Tibial nerve (tissue), 3 donors: Measurements from ENCODE around the gene SAPCD1.

ENCODE experiments used
- POLR2A ChIP-seq, 2 donors: fragments of 450-650 bp; IDR thresholded peaks; one replicate each; pipeline ENCODE4 v1.6.1; 2017; ENCODE audit warnings: antibody characterized with exemption in 2 of 2, mild to moderate bottlenecking in 2 of 2, moderate library complexity in 2 of 2
- TF ChIP-seq, protein P1 (sequence below), 5 experiments: fragments of 200-600 bp in 3 of 5; fragments of 450-650 bp in 2 of 5; sonication (generic) in 3 of 5; IDR thresholded peaks; one replicate each; pipeline ENCODE4 v1.5.1; 2016 to 2019; ENCODE audit warnings: antibody characterized with exemption in 5 of 5, mild to moderate bottlenecking in 3 of 5, moderate library complexity in 2 of 5

DNA sequence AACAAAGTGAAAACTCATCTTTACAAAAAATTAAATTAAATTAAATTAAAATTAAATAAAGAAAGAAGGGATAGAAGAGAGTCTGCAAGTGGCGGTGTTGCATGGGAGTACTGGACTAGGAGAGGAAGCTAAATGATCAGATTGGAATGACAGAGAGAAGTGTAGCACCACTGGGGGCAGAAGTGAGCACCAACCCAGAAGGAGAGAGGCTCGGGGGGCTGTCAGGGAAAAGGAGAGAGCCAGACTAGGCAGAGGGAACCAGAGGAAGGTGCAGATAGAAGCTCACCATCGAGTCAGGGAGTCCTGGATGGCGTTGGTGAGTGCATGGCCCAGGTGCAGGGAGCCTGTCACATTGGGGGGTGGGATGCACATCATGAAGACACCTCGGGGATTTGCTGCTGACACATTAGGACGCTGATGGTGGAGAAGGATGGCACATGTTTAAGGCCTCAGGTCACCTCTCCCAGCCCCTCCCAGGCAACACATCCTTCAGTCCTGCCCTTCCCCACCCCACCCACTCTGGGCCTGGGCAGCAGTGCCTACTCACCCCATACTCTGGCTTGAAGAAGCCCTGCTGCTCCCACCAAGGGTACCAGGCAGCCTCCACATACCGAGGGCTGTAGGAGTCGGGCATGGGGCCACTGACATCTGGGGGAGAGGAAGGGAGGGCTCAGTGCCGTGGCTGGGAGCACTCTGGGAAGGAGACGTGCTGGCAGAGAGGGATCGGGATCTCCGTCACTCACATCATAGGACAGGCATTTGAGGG lies 29.1 kb downstream of the SAPCD1 start:
- TF ChIP-seq POLR2A (IDR thresholded peaks at IDR 0.05): no peak
- TF ChIP-seq, protein P1, sequence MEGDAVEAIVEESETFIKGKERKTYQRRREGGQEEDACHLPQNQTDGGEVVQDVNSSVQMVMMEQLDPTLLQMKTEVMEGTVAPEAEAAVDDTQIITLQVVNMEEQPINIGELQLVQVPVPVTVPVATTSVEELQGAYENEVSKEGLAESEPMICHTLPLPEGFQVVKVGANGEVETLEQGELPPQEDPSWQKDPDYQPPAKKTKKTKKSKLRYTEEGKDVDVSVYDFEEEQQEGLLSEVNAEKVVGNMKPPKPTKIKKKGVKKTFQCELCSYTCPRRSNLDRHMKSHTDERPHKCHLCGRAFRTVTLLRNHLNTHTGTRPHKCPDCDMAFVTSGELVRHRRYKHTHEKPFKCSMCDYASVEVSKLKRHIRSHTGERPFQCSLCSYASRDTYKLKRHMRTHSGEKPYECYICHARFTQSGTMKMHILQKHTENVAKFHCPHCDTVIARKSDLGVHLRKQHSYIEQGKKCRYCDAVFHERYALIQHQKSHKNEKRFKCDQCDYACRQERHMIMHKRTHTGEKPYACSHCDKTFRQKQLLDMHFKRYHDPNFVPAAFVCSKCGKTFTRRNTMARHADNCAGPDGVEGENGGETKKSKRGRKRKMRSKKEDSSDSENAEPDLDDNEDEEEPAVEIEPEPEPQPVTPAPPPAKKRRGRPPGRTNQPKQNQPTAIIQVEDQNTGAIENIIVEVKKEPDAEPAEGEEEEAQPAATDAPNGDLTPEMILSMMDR (IDR thresholded peaks at IDR 0.05): peak; percentile 25 to 64 (median 40)
